ENCODE results near the gene CTBP2.

Gene CTBP2

GRCh38 chr10:125050383-125050782 is 110.0 kb downstream of the CTBP2 start:
- no peak for DNase-seq (ENCODE audit: low read depth)
- no peak for TF ChIP-seq CTCF (IDR thresholded peaks at IDR 0.05; ENCODE audit: insufficient read depth, low read depth, low read length, missing control alignments)
- H3K4me3 ChIP-seq (ENCODE audit: low read depth, low read length), result no peak overlapping the region

- no peak for DNase-seq (ENCODE audit: low read depth)
- TF ChIP-seq CTCF (IDR thresholded peaks at IDR 0.05; ENCODE audit: insufficient read depth, low read depth, low read length, missing control alignments), result no peak
- no peak overlapping the region for H3K4me3 ChIP-seq (ENCODE audit: low read depth, low read length)
Observed at GRCh38 chr10:125049216-125049881, 111.0 kb downstream of the CTBP2 start.

GRCh38 chr10:125048094-125048864 is 112.1 kb downstream of the CTBP2 start:
- no peak overlapping the region for H3K4me3 ChIP-seq (ENCODE audit: low read depth, low read length)
- peak; percentile 96 for TF ChIP-seq CTCF (IDR thresholded peaks at IDR 0.05; ENCODE audit: insufficient read depth, low read depth, low read length, missing control alignments)
- peak; percentile 74 for DNase-seq (ENCODE audit: low read depth)

- no peak overlapping the region for H3K4me3 ChIP-seq (ENCODE audit: low read depth, low read length)
- TF ChIP-seq CTCF (IDR thresholded peaks at IDR 0.05; ENCODE audit: insufficient read depth, low read depth, low read length, missing control alignments), result no peak
- DNase-seq (ENCODE audit: low read depth), result no peak
Observed at GRCh38 chr10:125043841-125044658, 116.3 kb downstream of the CTBP2 start.

GRCh38 chr10:125041856-125042506 is 118.4 kb downstream of the CTBP2 start:
- no peak for TF ChIP-seq CTCF (IDR thresholded peaks at IDR 0.05; ENCODE audit: insufficient read depth, low read depth, low read length, missing control alignments)
- no peak overlapping the region for H3K4me3 ChIP-seq (ENCODE audit: low read depth, low read length)
- DNase-seq (ENCODE audit: low read depth), result no peak

- H3K4me3 ChIP-seq (ENCODE audit: low read depth, low read length), result no peak overlapping the region
- DNase-seq (ENCODE audit: low read depth), result no peak
- no peak for TF ChIP-seq CTCF (IDR thresholded peaks at IDR 0.05; ENCODE audit: insufficient read depth, low read depth, low read length, missing control alignments)
Observed at GRCh38 chr10:125039354-125039769, 121.0 kb downstream of the CTBP2 start.

All from GM12865 (cell line).